HG03432 (cell line): ENCODE data around the gene PRKG1.
"Not testable (repeated sequence)": the region's sequence is repeated elsewhere in the genome, so short reads cannot be mapped to it uniquely, and the experiment has no call there.

Source experiments
- ATAC-seq: cut with Tn5 transposase; IDR thresholded peaks from one replicate; pipeline ENCODE4 v1.9.1; 2021; ENCODE audit warnings: mild to moderate bottlenecking, moderate library complexity; ENCODE audit not compliant: unreplicated experiment

The PRKG1 gene

GRCh38 chr10:52136921-52137320, 1062.6 kb downstream of the PRKG1 start:
- no peak for ATAC-seq

- no peak for ATAC-seq
Measured at GRCh38 chr10:52143338-52143737, 1069.1 kb downstream of the PRKG1 start.

DNA sequence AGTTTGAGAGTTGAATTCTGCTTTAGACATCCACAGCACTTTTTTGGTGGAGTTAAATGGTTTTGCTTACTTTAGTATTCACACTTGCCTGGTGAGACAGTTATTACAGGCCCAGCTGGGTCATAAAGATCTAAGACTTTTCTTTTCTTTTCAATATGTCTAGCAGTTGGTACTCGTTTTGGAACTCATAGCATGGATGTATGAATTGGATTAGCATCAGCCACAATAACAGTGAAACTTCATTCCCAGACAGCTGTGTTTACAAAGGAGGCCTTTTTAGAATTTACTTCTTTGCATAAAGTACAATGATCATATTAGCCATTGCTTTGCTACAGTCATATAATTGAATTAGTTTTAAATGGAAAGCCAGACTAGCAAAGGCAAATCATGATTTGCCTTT, 1071.3 kb downstream of the PRKG1 start:
- ATAC-seq, result no peak

DNA sequence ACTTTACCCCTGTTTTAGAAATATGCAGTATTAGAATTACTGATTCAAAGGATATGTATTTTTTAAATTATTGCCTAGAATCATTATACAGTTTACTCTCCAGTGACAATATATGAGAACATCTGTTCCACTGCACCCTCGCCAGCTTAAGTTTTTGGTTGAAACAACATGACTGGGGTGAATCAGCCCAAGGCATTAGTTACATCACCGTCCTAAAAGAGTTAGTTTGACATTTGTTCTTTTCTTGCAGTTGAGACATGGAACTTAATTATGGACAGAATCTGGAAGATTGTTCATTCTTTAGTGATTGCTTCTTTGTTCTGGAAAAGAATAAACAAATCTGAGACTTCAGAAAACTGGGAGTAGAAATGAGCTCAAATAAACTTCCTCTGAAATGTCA, 1072.5 kb downstream of the PRKG1 start:
- ATAC-seq, result no peak

- no peak for ATAC-seq
Measured at GRCh38 chr10:52170776-52171175, 1096.5 kb downstream of the PRKG1 start.

GRCh38 chr10:52172581-52172980, 1098.3 kb downstream of the PRKG1 start:
- ATAC-seq, result no peak

GRCh38 chr10:52185256-52185655, 1111.0 kb downstream of the PRKG1 start:
- ATAC-seq, result no peak

- ATAC-seq, result no peak
Measured at GRCh38 chr10:52187521-52188258, 1113.4 kb downstream of the PRKG1 start.

- ATAC-seq, result no peak
Measured at GRCh38 chr10:52191049-52191448, 1116.8 kb downstream of the PRKG1 start.

GRCh38 chr10:52194191-52194590, 1119.9 kb downstream of the PRKG1 start:
- ATAC-seq, result no peak

GRCh38 chr10:52194716-52195115, 1120.4 kb downstream of the PRKG1 start:
- ATAC-seq, result no peak

DNA sequence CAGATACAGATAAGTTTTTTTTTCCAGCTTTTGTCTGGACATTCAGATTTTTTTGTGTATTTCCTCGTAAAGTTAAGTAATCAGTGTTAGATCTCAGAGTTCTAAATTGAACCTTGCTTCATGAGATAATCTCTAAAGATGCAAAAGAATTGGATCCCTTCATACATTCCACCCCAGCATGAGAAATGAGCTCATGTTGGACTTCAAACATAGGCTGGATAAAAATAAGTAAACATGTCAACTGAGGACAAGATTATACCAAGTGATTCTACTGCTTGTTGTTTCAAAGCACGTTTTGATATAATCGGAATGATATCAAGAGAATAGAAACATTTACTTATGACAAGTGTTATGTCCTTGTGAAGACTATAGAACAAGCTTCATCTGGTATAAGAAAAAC, 1122.8 kb downstream of the PRKG1 start:
- ATAC-seq, result no peak

- ATAC-seq, result no peak
Measured at GRCh38 chr10:52198540-52198939, 1124.3 kb downstream of the PRKG1 start.

GRCh38 chr10:52204906-52205305, 1130.6 kb downstream of the PRKG1 start:
- not testable (repeated sequence) for ATAC-seq

- no peak for ATAC-seq
Measured at GRCh38 chr10:52208365-52208764, 1134.1 kb downstream of the PRKG1 start.

GRCh38 chr10:52210161-52210560, 1135.9 kb downstream of the PRKG1 start:
- no peak for ATAC-seq

DNA sequence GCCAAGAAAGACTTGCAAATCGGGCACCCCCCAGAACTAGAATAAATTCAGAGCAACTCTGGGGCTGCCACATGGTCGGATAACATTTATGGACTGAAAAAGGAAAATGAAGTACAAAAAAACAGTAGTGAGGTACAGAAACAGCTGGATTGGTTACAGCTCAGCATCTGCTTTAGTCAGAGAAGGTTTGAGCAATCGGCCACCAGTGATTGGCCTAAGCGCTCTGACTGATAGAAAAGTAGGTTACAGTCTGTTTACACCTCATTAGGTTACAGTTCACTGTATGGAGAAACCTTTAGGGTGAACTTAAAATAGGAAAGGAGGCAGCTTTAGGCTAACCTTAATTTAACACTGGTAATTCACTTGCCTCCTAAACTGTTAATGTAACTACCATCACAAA, 1137.8 kb downstream of the PRKG1 start:
- no peak for ATAC-seq

DNA sequence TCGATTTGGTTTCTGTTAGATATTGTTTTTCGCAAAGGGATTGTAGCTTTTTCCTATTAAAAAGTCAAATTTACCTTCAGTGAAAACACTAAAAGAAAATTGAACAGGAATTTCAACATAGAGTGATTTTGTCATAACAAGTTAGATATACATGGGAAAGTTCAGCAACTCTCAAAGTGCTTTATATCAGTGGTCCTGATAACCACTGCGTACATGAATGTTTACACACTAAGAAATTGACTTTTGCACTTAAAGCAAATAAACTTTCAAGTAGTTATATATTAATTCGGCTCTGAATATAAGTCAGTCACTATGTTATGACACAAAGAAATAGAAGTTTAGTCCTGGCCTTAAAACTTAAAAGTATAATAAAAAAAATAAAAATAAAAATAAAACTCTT, 1138.5 kb downstream of the PRKG1 start:
- ATAC-seq, result no peak

DNA sequence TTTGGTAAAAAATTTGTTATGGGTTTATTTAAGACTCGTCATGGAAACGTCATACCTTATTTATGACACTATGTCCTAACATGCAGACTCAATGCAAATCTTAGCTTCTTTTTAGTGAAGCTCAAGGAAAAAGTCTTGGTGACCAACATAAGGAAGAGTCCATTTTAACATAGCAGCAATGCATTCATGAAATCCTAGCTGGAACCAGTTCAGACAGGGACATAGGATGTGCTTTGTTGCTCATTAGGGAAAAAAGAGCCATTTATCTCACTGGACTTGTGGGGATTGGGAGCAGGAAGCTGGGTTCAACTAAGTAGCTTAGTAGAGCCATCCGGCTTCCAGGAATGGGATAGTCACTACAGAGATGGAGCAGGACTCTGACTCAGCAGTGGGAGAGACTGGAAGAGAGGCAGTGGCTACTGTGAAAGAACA, 1139.0 kb downstream of the PRKG1 start:
- no peak for ATAC-seq

DNA sequence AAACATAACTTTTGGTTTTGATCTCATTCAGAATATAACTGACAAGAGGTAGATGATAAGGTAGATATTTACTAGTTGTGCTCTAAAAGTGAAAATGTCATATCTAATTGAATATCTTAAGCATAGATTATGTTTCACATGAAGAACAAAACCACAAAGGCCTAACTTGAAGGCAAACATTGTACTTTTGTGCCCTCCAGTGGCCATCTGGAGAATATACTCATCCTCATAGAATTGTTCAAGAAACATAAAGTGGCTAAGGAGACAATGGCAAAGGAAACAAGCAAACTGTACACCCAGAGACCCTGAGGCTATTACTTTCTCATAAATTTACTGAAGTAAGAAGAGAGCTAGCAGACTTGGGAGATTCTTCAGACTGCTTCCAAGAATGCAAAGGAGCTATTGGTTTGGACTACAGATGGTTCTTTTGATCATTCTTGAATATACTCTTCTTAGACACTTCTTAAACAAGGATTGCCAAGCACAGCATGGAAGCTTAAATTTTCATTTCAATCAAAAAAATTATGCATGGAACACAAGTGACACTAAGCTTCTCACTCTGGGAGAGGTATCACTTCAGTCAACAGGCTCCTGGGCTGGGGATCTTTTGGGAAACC, 1141.6 kb downstream of the PRKG1 start:
- ATAC-seq, result peak; percentile 69

DNA sequence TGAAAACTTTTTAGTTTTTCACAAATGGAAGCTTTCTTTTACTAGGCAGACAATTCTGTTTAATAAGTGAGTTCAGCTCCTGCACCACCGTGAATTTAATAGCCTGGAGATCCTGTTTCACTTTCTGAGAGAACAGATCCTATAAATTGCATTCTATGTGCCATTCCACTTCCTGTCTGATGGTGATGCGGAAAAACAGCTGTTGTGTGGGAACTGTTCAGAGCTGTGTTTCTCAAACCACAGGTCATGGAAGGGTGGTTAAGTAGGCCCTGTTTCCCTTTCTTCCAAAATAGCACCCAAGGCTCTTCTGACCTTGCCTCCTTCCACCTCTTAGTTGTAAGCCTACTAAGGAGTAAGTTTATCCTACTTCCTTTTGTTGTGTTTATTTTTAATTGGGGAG, 1142.6 kb downstream of the PRKG1 start:
- ATAC-seq, result peak; percentile 81

DNA sequence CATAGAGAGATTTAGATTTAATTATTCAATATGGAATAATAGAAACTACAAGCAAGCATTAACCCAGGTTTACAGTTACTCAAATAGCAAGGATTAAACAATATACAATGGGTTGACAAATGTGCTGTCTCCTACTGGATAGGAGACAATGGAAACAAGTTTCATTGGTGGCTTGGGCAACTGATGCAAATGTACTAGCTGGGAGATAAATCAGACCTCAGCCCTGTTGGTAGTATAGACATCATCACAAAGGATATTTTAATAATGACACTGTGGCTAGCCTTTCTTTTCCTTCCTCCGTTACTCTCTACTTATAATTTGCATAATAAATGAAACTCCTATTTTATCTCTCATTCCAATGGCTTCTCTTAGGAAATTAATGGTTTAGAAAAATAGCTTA, 1143.2 kb downstream of the PRKG1 start:
- ATAC-seq, result no peak

DNA sequence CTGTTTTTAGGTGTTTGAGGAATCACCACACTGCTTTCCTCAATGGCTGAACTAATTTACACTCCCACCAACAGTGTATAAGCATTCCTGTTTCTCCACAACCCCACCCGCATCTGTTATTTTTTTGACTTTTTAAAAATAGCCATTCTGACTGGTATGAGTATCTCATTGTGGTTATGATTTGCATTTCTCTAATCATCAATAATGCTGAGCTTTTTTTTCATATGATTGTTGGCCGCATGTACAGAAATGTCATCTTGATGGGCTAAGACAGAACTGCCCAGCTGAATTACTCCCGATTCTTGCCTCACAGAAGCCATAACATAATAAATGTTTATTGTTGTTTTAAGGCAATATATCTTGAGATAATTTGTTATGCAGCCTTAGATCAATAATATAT, 1146.7 kb downstream of the PRKG1 start:
- no peak for ATAC-seq
